Astrocyte (in vitro differentiated cells and primary cell): ENCODE measurements around the gene CYP26C1. TPM values are rescaled to one million over a fixed set of nuclear protein-coding genes. Genes with fewer than 3 reads are reported as not detected.
A peak's percentile ranks its signal among the peaks of the same experiment; 100 is the strongest.

Experiments
- DNase-seq: peaks from one replicate; pipeline ENCODE4 v3.0.0-alpha.2; 2010; ENCODE audit warnings: low read depth
- FAIRE-seq: peaks from 2 replicates; lab custom pipeline; 2011; peaks lifted over from hg19 to GRCh38; lab: Jason Lieb, UNC
- H2AFZ ChIP-seq: 2 replicates; pipeline ENCODE4 v1.6.0; 2012; ENCODE audit warnings: low read depth, low read length, inconsistent platforms
- H3K27ac ChIP-seq: 2 replicates; pipeline ENCODE4 v1.5.1; 2011; ENCODE audit warnings: low read depth, low read length, inconsistent platforms
- H3K27me3 ChIP-seq: 2 replicates; pipeline ENCODE4 v1.6.0; 2011; ENCODE audit warnings: low read length, inconsistent platforms; ENCODE audit not compliant: insufficient read depth
- H3K36me3 ChIP-seq: 2 replicates; pipeline ENCODE4 v1.5.1; 2011; ENCODE audit warnings: low read length, inconsistent platforms; ENCODE audit not compliant: insufficient read depth
- H3K4me1 ChIP-seq: 2 replicates; pipeline ENCODE4 v1.5.1; 2011; ENCODE audit warnings: low read length, inconsistent platforms; ENCODE audit not compliant: insufficient read depth
- H3K4me2 ChIP-seq: 2 replicates; pipeline ENCODE4 v1.6.0; 2012; ENCODE audit warnings: low read length, inconsistent platforms
- H3K4me3 ChIP-seq: 2 replicates; pipeline ENCODE4 v1.5.1; 2011; ENCODE audit warnings: low read depth, mild to moderate bottlenecking, low read length, inconsistent platforms; ENCODE audit not compliant: insufficient read depth
- H3K79me2 ChIP-seq: 2 replicates; pipeline ENCODE4 v1.6.0; 2012; ENCODE audit warnings: mild to moderate bottlenecking, low read length, inconsistent platforms; ENCODE audit not compliant: insufficient read depth
- H3K9ac ChIP-seq: 2 replicates; pipeline ENCODE4 v1.6.0; 2012; ENCODE audit warnings: mild to moderate bottlenecking, low read length, inconsistent platforms
- H3K9me3 ChIP-seq: 2 replicates; pipeline ENCODE4 v1.5.1; 2012; ENCODE audit warnings: low read depth, mild to moderate bottlenecking, low read length, inconsistent platforms; ENCODE audit not compliant: insufficient read depth
- H4K20me1 ChIP-seq: 2 replicates; pipeline ENCODE4 v1.6.0; 2012; ENCODE audit warnings: low read length, inconsistent platforms; ENCODE audit not compliant: insufficient read depth
- H3K27ac Mint-ChIP-seq: one replicate; pipeline ENCODE4 v1.8.0; 2021; ENCODE audit warnings: mild to moderate bottlenecking, mixed read lengths; ENCODE audit not compliant: unreplicated experiment
- H3K27me3 Mint-ChIP-seq: one replicate; pipeline ENCODE4 v1.8.0; 2021; ENCODE audit warnings: low read depth, mixed read lengths; ENCODE audit not compliant: unreplicated experiment
- H3K36me3 Mint-ChIP-seq: one replicate; pipeline ENCODE4 v1.8.0; 2021; ENCODE audit warnings: low read depth, mixed read lengths; ENCODE audit not compliant: unreplicated experiment
- H3K4me1 Mint-ChIP-seq: one replicate; pipeline ENCODE4 v1.8.0; 2021; ENCODE audit warnings: low read depth, mixed read lengths; ENCODE audit not compliant: unreplicated experiment
- H3K4me3 Mint-ChIP-seq: one replicate; pipeline ENCODE4 v1.8.0; 2021; ENCODE audit warnings: mild to moderate bottlenecking, moderate library complexity, mixed read lengths; ENCODE audit not compliant: unreplicated experiment
- H3K9me3 Mint-ChIP-seq: one replicate; pipeline ENCODE4 v1.8.0; 2021; ENCODE audit warnings: mild to moderate bottlenecking, mixed read lengths; ENCODE audit not compliant: unreplicated experiment
- CTCF ChIP-seq: IDR thresholded peaks from 2 replicates; pipeline ENCODE4 v1.5.1; 2011; ENCODE audit warnings: low read depth, mild to moderate bottlenecking, inconsistent platforms, low read length, moderate library complexity; ENCODE audit not compliant: insufficient read depth
- EZH2 ChIP-seq: IDR thresholded peaks from 2 replicates; pipeline ENCODE4 v1.6.1; 2012; ENCODE audit warnings: mild to moderate bottlenecking, low read length, inconsistent platforms; ENCODE audit not compliant: insufficient read depth
- total RNA-seq: library from RNA; stranded (reverse); gene quantifications from 2 replicates; pipeline ENCODE4 v1.2.1, GENCODE V29; 2021

CYP26C1 gene
- total RNA-seq, 1 donor from 2014 or later = not detected

DNA sequence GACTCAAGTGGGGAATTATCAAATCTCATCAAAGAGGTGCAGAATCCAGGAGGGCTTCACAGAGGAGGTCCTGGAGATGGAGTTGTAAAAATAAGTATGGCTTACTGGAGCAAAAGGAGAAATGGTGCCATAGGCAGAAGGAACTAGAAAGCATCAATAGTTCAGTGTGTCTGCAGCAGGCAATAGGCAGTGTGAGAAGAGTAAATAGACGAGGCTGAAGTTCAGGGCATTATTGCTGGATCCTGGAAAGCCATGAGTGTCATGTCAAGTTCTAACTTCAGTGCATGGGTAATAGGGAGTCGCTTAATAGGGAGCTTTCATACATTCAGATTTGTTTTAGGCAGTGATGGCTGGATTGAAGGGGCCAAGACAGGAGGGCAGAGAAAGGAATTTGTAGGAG, 52.4 kb downstream of the CYP26C1 start:
- Mint-ChIP-seq H3K27me3 (peaks cover 10% of the 10 kb centered on the region), H3K4me1 (no peaks in the 10 kb centered on the region), H3K27ac (no peak overlapping the region), H3K9me3 (no peaks in the 10 kb centered on the region), H3K36me3 (no peaks in the 10 kb centered on the region), H3K4me3 (no peak overlapping the region)
- Histone ChIP-seq H3K36me3 (no peaks in the 10 kb centered on the region), H3K27ac (no peak overlapping the region), H4K20me1 (no peaks in the 10 kb centered on the region), H3K9me3 (no peaks in the 10 kb centered on the region), H3K4me2 (no peak overlapping the region), H3K4me3 (no peak overlapping the region), H3K4me1 (no peaks in the 10 kb centered on the region), H3K9ac (no peak overlapping the region), H3K79me2 (no peaks in the 10 kb centered on the region), H2AFZ (no peak overlapping the region), H3K27me3 (peaks cover 7% of the 10 kb centered on the region)
- TF ChIP-seq EZH2 (no peak), CTCF (no peak)
- DNase-seq (no peak), FAIRE-seq (no peak)

DNA sequence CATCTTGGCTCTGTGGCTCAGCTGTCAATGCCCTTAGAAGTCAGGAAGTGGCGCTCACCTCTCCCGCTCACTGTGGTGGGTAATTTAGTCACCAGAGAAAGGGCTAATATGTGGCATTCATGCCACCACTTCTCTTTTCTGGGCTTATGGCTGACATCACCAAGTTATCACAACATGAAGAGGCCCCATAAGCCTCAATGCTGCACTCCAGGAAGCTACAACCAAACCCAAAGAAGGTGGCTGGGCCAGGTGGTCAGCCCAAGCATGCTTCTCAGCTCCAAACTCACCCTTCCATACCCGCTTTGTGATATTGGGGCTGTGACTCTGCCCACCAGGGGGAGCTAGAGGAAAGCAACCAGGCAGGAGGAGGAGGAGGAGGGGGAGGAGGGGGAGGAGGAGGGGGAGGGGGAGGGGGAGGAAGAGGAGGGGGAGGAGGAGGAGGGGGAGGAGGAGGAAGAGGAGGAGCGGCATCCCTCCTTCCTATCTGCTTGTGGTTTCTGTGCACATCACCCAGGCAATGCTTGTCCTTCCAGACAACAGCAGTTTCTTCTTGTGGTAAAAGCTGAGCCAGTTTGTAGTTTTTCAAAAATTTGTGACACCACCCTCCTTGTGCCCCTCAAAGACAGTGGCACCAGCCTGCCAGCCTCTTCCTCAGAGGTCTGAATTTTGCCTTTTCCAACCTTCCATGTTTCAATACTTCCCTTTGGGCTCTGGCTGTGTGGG, 55.2 kb downstream of the CYP26C1 start:
- peaks cover 15% of the 10 kb centered on the region for H3K27me3 Mint-ChIP-seq
- Histone ChIP-seq H2AFZ (no peak overlapping the region), H3K9ac (no peak overlapping the region), H3K36me3 (no peaks in the 10 kb centered on the region), H3K27me3 (peaks cover 7% of the 10 kb centered on the region), H3K4me3 (no peak overlapping the region), H3K79me2 (no peaks in the 10 kb centered on the region), H4K20me1 (no peaks in the 10 kb centered on the region), H3K9me3 (no peaks in the 10 kb centered on the region), H3K27ac (no peak overlapping the region), H3K4me1 (no peaks in the 10 kb centered on the region), H3K4me2 (no peak overlapping the region)
- no peak overlapping the region for H3K4me3 Mint-ChIP-seq
- H3K27ac Mint-ChIP-seq = no peak overlapping the region
- H3K9me3 Mint-ChIP-seq = peaks cover 6% of the 10 kb centered on the region
- H3K36me3 Mint-ChIP-seq = no peaks in the 10 kb centered on the region
- DNase-seq (peak; percentile 6), FAIRE-seq (no peak)
- H3K4me1 Mint-ChIP-seq = peaks cover 3% of the 10 kb centered on the region
- TF ChIP-seq CTCF (peak; percentile 24), EZH2 (no peak)

Other genes with a start within 250 kb of the CYP26C1 start
- 3.4 and 4.9 TPM in 2 replicates for gene EXOC6, start 212.3 kb upstream of the CYP26C1 start, total RNA-seq
- gene CYP26A1, start 13.1 kb downstream of the CYP26C1 start, total RNA-seq = 0.18 and 0.53 TPM in 2 replicates